PC-3 (cell line): ENCODE results near the gene NRARP. TPM values are rescaled to one million over a fixed set of nuclear protein-coding genes. Genes with fewer than 3 reads are reported as not detected.

ENCODE experiments used
- ATAC-seq: fragments of 200-7000 bp; cut with Tn5 transposase; 2 replicates; pipeline ENCODE4 v1.9.1; 2020; ENCODE audit warnings: mild to moderate bottlenecking, moderate library complexity
- BruUV-seq: library from RNA; stranded (reverse); fragments of 400-500 nt; replicated peaks from 2 replicates; lab custom pipeline; 2021; lab: Mats Ljungman, UMichigan
- CTCF ChIA-PET: fragments of 300-600 bp; sonication (Branson Sonifier 250); formaldehyde crosslinking; loops from one replicate; lab custom pipeline; 2022; ENCODE audit warnings: antibody characterized with exemption; lab: Charles Lee
- POLR2A ChIA-PET: fragments of 300-600 bp; sonication (Branson Sonifier 250); formaldehyde crosslinking; loops from one replicate; lab custom pipeline; 2022; ENCODE audit warnings: antibody characterized with exemption; ENCODE audit not compliant: unreplicated experiment; lab: Charles Lee
- DNase-seq: peaks from one replicate; pipeline ENCODE4 v3.0.0-alpha.2; 2015
- H2AFZ ChIP-seq: fragments of 300-600 bp; sonication (generic); 2 replicates; pipeline ENCODE4 v1.6.0; 2016; ENCODE audit warnings: antibody characterized with exemption, low read length
- H3F3A ChIP-seq: fragments of 300-600 bp; sonication (generic); one replicate; pipeline ENCODE4 v1.6.0; 2017; ENCODE audit warnings: antibody characterized with exemption, low read length, control low read depth, mild to moderate bottlenecking; ENCODE audit not compliant: unreplicated experiment
- H3K27ac ChIP-seq: fragments of 300-600 bp; sonication (generic); 2 replicates; pipeline ENCODE4 v1.5.1; 2016; ENCODE audit warnings: mild to moderate bottlenecking, low read length
- H3K27me3 ChIP-seq: fragments of 300-600 bp; sonication (generic); 2 replicates; pipeline ENCODE4 v1.6.1; 2016; ENCODE audit warnings: low read length, mixed read lengths
- H3K36me3 ChIP-seq: fragments of 300-600 bp; sonication (generic); 2 replicates; pipeline ENCODE4 v1.6.1; 2016; ENCODE audit warnings: low read depth, mixed run types, low read length, mixed read lengths
- H3K4me1 ChIP-seq: fragments of 300-600 bp; sonication (generic); 2 replicates; pipeline ENCODE4 v1.5.1; 2016; ENCODE audit warnings: low read length; ENCODE audit not compliant: insufficient read depth
- H3K4me2 ChIP-seq: fragments of 300-600 bp; sonication (generic); 2 replicates; pipeline ENCODE4 v1.6.0; 2016; ENCODE audit warnings: low read length
- H3K4me3 ChIP-seq: fragments of 300-600 bp; sonication (generic); 2 replicates; pipeline ENCODE4 v1.5.1; 2016; ENCODE audit warnings: mild to moderate bottlenecking, low read length, mixed read lengths
- H3K79me2 ChIP-seq: fragments of 300-600 bp; sonication (generic); 2 replicates; pipeline ENCODE4 v1.6.1; 2017; ENCODE audit warnings: low read length, mixed read lengths
- H3K9ac ChIP-seq: fragments of 300-600 bp; sonication (generic); 2 replicates; pipeline ENCODE4 v1.6.0; 2016; ENCODE audit warnings: mild to moderate bottlenecking, low read length
- H3K9me2 ChIP-seq: fragments of 300-600 bp; sonication (generic); replicated peaks from 2 replicates; pipeline ENCODE4 v1.6.1; 2016; ENCODE audit warnings: mixed run types, low read length, mixed read lengths
- H3K9me3 ChIP-seq: fragments of 300-600 bp; sonication (generic); 2 replicates; pipeline ENCODE4 v1.6.1; 2016; ENCODE audit warnings: low read length, mixed read lengths
- H4K20me1 ChIP-seq: fragments of 300-600 bp; sonication (generic); 2 replicates; pipeline ENCODE4 v1.6.1; 2016; ENCODE audit warnings: low read length, mixed read lengths
- CTCF ChIP-seq: fragments of 300-600 bp; sonication (generic); conservative IDR thresholded peaks from 2 replicates; pipeline ENCODE4 v1.5.1; 2017; ENCODE audit warnings: antibody characterized with exemption, low read depth, mild to moderate bottlenecking, low read length
- EZH2 ChIP-seq: fragments of 300-600 bp; sonication (generic); IDR thresholded peaks from one replicate; pipeline ENCODE4 v1.6.1; 2017; ENCODE audit warnings: antibody characterized with exemption, mild to moderate bottlenecking, low read length; ENCODE audit not compliant: unreplicated experiment
- EZH2phosphoT487 ChIP-seq: fragments of 300-600 bp; sonication (generic); IDR thresholded peaks from 2 replicates; pipeline ENCODE4 v1.6.1; 2018; ENCODE audit warnings: mild to moderate bottlenecking, antibody characterized with exemption, low read length, borderline replicate concordance
- intact Hi-C: fragments of 100-400 bp; cut with micrococcal nuclease; formaldehyde crosslinking; loops from 2 replicates; pipeline ENCODE4 v1.9.0; 2023
- total RNA-seq: library from RNA; depleted of rRNA; stranded (reverse); fragments of >200 nt; gene quantifications from 2 replicates; pipeline ENCODE4 v1.2.3, GENCODE V29; 2014

Gene NRARP
- total RNA-seq, 1 experiment from 2014 or later: 36.8 TPM

GRCh38 chr9:137302449-137303150, 529 bp upstream of the NRARP start:
- TF ChIP-seq EZH2 (no peak), CTCF (peak; percentile 42), EZH2phosphoT487 (no peak)
- peaks cover 10% of the 10 kb centered on the region for H4K20me1 ChIP-seq
- peak overlapping the region; percentile 55; the same call in 1 of the 2 replicates for H2AFZ ChIP-seq
- BruUV-seq: TSS peak; percentile 32
- H3K36me3 ChIP-seq: no peaks in the 10 kb centered on the region
- H3K4me2 ChIP-seq: peak overlapping the region; percentile 80
- H3K9ac ChIP-seq: peak overlapping the region; percentile 67
- ATAC-seq: peak; percentile 53
- no peaks in the 10 kb centered on the region for H3K9me3 ChIP-seq
- peaks cover 5% of the 10 kb centered on the region; the same call in 1 of the 2 replicates for H3K4me1 ChIP-seq
- ChIA-PET POLR2A (no interaction called here), CTCF (interaction anchor here (0.5 to 1.9 kb wide), 2 partner anchors 16 to 151 kb away, joined by 3 to 5 read pairs; no protein-coding TSS in a partner anchor)
- H3K79me2 ChIP-seq: peaks cover 15% of the 10 kb centered on the region
- no peak for DNase-seq
- H3F3A ChIP-seq: no peaks in the 10 kb centered on the region
- intact Hi-C loops: no loop called here
- H3K9me2 ChIP-seq: no peaks in the 10 kb centered on the region
- H3K27ac ChIP-seq: peak overlapping the region; percentile 13; the same call in 1 of the 2 replicates
- H3K27me3 ChIP-seq: no peaks in the 10 kb centered on the region
- peak overlapping the region; percentile 58; the same call in 1 of the 2 replicates for H3K4me3 ChIP-seq

- ATAC-seq (peak; percentile 42), DNase-seq (peak; percentile 64)
- Histone ChIP-seq H3F3A (no peaks in the 10 kb centered on the region), H3K9ac (peak overlapping the region; percentile 73), H3K36me3 (no peaks in the 10 kb centered on the region), H4K20me1 (peaks cover 10% of the 10 kb centered on the region), H3K79me2 (peaks cover 15% of the 10 kb centered on the region), H3K27ac (peak overlapping the region; percentile 30), H3K4me1 (peaks cover 5% of the 10 kb centered on the region; the same call in 1 of the 2 replicates), H3K4me3 (peak overlapping the region; percentile 89), H3K9me2 (no peaks in the 10 kb centered on the region), H3K9me3 (no peaks in the 10 kb centered on the region), H3K4me2 (peak overlapping the region; percentile 89), H2AFZ (no peak overlapping the region), H3K27me3 (no peaks in the 10 kb centered on the region)
- CTCF ChIA-PET: interaction anchor here (1.9 kb wide), 1 partner anchor 15 kb away, joined by 5 read pairs; no protein-coding TSS in a partner anchor
- intact Hi-C loops: no loop called here
- no TSS peak for BruUV-seq
- no peak for TF ChIP-seq EZH2phosphoT487
- TF ChIP-seq CTCF: no peak
- TF ChIP-seq EZH2: no peak
- POLR2A ChIA-PET: interaction anchor here (0.6 kb wide), 2 partner anchors 29 to 215 kb away, joined by 3 read pairs; no protein-coding TSS in a partner anchor
Measured at GRCh38 chr9:137301081-137301947, 757 bp downstream of the NRARP start.
